ENCODE results near the gene C6orf136. TPM values are rescaled to one million over a fixed set of nuclear protein-coding genes. Genes with fewer than 3 reads are reported as not detected.

Gene C6orf136
- total and polyA plus RNA-seq, 9 of the 15 experiments (the other 6 are each of a cell fraction or from before 2014, with no cell fraction given) = 14.1 to 63.1 (median 18.4) TPM

- no peak for TF ChIP-seq KLF10 (CRISPR knock-in tag; IDR thresholded peaks at IDR 0.05)
- TF ChIP-seq POLR2A (conservative IDR thresholded peaks at IDR 0.05) = no peak; the same call in none of the 2 replicates
- TF ChIP-seq GABPB1 (CRISPR knock-in tag; IDR thresholded peaks at IDR 0.05) = peak; percentile 77
- no peak; the same call in none of the 2 replicates for TF ChIP-seq NFRKB (IDR thresholded peaks at IDR 0.05; ENCODE audit: low read depth)
- no peak for TF ChIP-seq BRF1 (IDR thresholded peaks at IDR 0.05; ENCODE audit: borderline replicate concordance, extremely low read depth, insufficient read length)
- TF ChIP-seq ERF (CRISPR knock-in tag; IDR thresholded peaks at IDR 0.05) = peak; percentile 27; the same call in 1 of the 2 replicates
- no peak for TF ChIP-seq SNRNP70 (optimal IDR thresholded peaks at IDR 0.05; ENCODE audit: low read depth, low read length)
- no peak for TF ChIP-seq CHD1 (IDR thresholded peaks at IDR 0.05; ENCODE audit: low read length)
- no peak for TF ChIP-seq TSHZ1 (CRISPR knock-in tag; IDR thresholded peaks at IDR 0.05)
- TF ChIP-seq BMI1 (IDR thresholded peaks at IDR 0.05; ENCODE audit: low read length) = no peak
- TF ChIP-seq ZNF140 (CRISPR knock-in tag; IDR thresholded peaks at IDR 0.05) = no peak
- peak; percentile 81 for TF ChIP-seq MEIS2 (IDR thresholded peaks at IDR 0.05; ENCODE audit: partially characterized antibody)
- 0 out of 2 replicates have a peak, but pooled peaks have one; percentile 38 for TF ChIP-seq ZNF232 (CRISPR knock-in tag; IDR thresholded peaks at IDR 0.05)
- no peak; the same call in 1 of the 2 replicates for TF ChIP-seq E2F1 (CRISPR knock-in tag; IDR thresholded peaks at IDR 0.05)
- no peak for TF ChIP-seq ELK3 (CRISPR knock-in tag; IDR thresholded peaks at IDR 0.05)
- TF ChIP-seq ZNF184 (CRISPR knock-in tag; IDR thresholded peaks at IDR 0.05) = no peak
- TF ChIP-seq ATF4 (CRISPR knock-in tag; IDR thresholded peaks at IDR 0.05) = peak; percentile 82
- TF ChIP-seq NCOA1 (IDR thresholded peaks at IDR 0.05; ENCODE audit: low read depth) = no peak
- 0 out of 2 replicates have a peak, but pooled peaks have one; percentile 84 for TF ChIP-seq ZBTB43 (CRISPR knock-in tag; IDR thresholded peaks at IDR 0.05)
- TF ChIP-seq ETV5 (CRISPR knock-in tag; IDR thresholded peaks at IDR 0.05; ENCODE audit: low read depth) = peak; percentile 88
- TF ChIP-seq TOE1 (IDR thresholded peaks at IDR 0.05; ENCODE audit: borderline replicate concordance) = no peak
- TF ChIP-seq TOE1 (CRISPR knock-in tag; IDR thresholded peaks at IDR 0.05; ENCODE audit: borderline replicate concordance, low read depth) = peak; percentile 91
Measured at GRCh38 chr6:30617565-30618269, 29.2 kb upstream of the C6orf136 start, which contains the start of gene MRPS18B (continued).

Data from K562 (cell line).